HL-60 (cell line): Measurements from ENCODE around the gene DPP10.

Experiments
- CTCF ChIP-seq: IDR thresholded peaks from one replicate; pipeline ENCODE4 v1.5.1; 2011; ENCODE audit warnings: low read length, control low read depth, inconsistent platforms; ENCODE audit not compliant: insufficient read depth
- POLR2AphosphoS5 ChIP-seq: IDR thresholded peaks from 2 replicates; pipeline ENCODE4 v1.6.1; 2012; ENCODE audit warnings: low read depth

DNA sequence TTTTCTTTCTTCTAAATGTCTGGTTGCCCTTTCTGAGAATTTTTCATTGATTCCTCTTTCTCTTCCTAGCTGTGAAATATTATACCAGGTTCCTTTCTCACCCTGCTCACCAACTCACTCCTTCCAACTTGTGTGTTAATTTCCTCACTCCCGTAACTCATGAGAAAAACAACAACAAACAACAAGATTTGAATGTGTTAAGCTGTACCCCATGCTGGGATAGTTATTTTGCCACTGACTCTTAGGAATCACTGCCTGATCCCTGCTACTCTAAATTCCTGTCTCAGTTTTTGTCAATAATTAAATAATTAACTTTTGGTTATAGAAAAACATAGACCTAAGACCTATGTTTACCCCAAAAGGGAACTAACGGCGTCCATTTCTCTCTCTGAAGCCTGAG is 242.7 kb downstream of the DPP10 start:
- TF ChIP-seq CTCF (no peak), POLR2AphosphoS5 (no peak)
